Left renal cortex interstitium (tissue), 4 donors: ENCODE results near the gene SSX1. TPM values are rescaled to one million over a fixed set of nuclear protein-coding genes. Genes with fewer than 3 reads are reported as not detected.
"Not testable (repeated sequence)": the region's sequence is repeated elsewhere in the genome, so short reads cannot be mapped to it uniquely, and the experiment has no call there.

Experiments
- DNase-seq, 4 donors: peaks; one replicate each; pipeline ENCODE4 v3.0.0-alpha.2; 2013; ENCODE audit warnings: low read depth in 4 of 4, low spot score in 2 of 4, missing footprints in 1 of 4
- polyA plus RNA-seq, 4 donors: library from polyadenylated mRNA; unstranded; fragments of 120-200 nt; gene quantifications; one replicate each; pipeline ENCODE4 v1.2.1, GENCODE V29; 2013; ENCODE audit not compliant: insufficient read length in 4 of 4

SSX1 gene
- polyA plus RNA-seq = not detected

GRCh38 chrX:48255062-48255796, at the start of gene SSX1:
Gene SSX1 (plus strand): TSS chrX:48255392. CDS start chrX:48257242, 1,850 bp downstream.
- not testable (repeated sequence) for DNase-seq

GRCh38 chrX:48214341-48214740, 40.9 kb upstream of the SSX1 start:
- not testable (repeated sequence) for DNase-seq

GRCh38 chrX:48224196-48224595, 31.0 kb upstream of the SSX1 start:
- not testable (repeated sequence) for DNase-seq

GRCh38 chrX:48252945-48253344, 2.2 kb upstream of the SSX1 start:
- DNase-seq = not testable (repeated sequence)

GRCh38 chrX:48274365-48274764, 19.2 kb downstream of the SSX1 start:
- not testable (repeated sequence) for DNase-seq

- DNase-seq = no peak
Measured at GRCh38 chrX:48278958-48279357, 23.8 kb downstream of the SSX1 start.

GRCh38 chrX:48280729-48281128, 25.5 kb downstream of the SSX1 start:
- DNase-seq = not testable (repeated sequence)

- no peak for DNase-seq
Measured at GRCh38 chrX:48306175-48306574, 51.0 kb downstream of the SSX1 start.

- not testable (repeated sequence) for DNase-seq
Measured at GRCh38 chrX:48313996-48314395, 58.8 kb downstream of the SSX1 start.

Other genes starting within 250 kb of the SSX1 start
- gene SPACA5, start 248.4 kb upstream of the SSX1 start, polyA plus RNA-seq = under 1 TPM in 1 of 4 donors, not detected in 3; 0.62 TPM
- 1 to 10 TPM; 3.1 to 4.6 (median 4.0) TPM for gene ZNF630, start 183.8 kb upstream of the SSX1 start, polyA plus RNA-seq
- under 1 TPM in 1 of 4 donors, not detected in 3; 0.58 TPM for gene SPACA5B, start 124.8 kb upstream of the SSX1 start, polyA plus RNA-seq
- gene SSX5, start 58.6 kb upstream of the SSX1 start, polyA plus RNA-seq = not detected
- not detected for gene SSX3, start 101.3 kb downstream of the SSX1 start, polyA plus RNA-seq
- not detected for gene SSX4, start 128.1 kb downstream of the SSX1 start, polyA plus RNA-seq
- not detected for gene SSX4B, start 156.6 kb downstream of the SSX1 start, polyA plus RNA-seq
- gene SLC38A5, start 214.9 kb downstream of the SSX1 start, polyA plus RNA-seq = 1 to 10 TPM; 3.4 to 7.3 (median 5.1) TPM
- gene FTSJ1, start 220.8 kb downstream of the SSX1 start, polyA plus RNA-seq = 10 to 100 TPM; 33.7 to 46.1 (median 37.9) TPM